LNCaP clone FGC (cell line): Measurements from ENCODE around the gene XXYLT1.

Source experiments
- DNase-seq: peaks from one replicate; pipeline ENCODE4 v3.0.0-alpha.2; 2011; ENCODE audit warnings: low read depth
- H3K4me3 ChIP-seq: 2 replicates; pipeline ENCODE4 v1.5.1; 2011; ENCODE audit warnings: mild to moderate bottlenecking, low read depth, low read length, control low read depth
- CTCF ChIP-seq: IDR thresholded peaks from 2 replicates; pipeline ENCODE4 v1.5.1; 2012; ENCODE audit warnings: mild to moderate bottlenecking; ENCODE audit not compliant: control insufficient read depth, insufficient read depth; ENCODE audit errors: extremely low read depth

The XXYLT1 gene

GRCh38 chr3:195076981-195077610, 193.9 kb downstream of the XXYLT1 start:
- no peak for TF ChIP-seq CTCF
- DNase-seq, result no peak
- no peak overlapping the region for H3K4me3 ChIP-seq

GRCh38 chr3:195075941-195076875, 194.8 kb downstream of the XXYLT1 start:
- no peak for TF ChIP-seq CTCF
- DNase-seq, result no peak
- no peak overlapping the region for H3K4me3 ChIP-seq

- no peak for DNase-seq
- no peak for TF ChIP-seq CTCF
- no peak overlapping the region for H3K4me3 ChIP-seq
Observed at GRCh38 chr3:195075199-195075940, 195.6 kb downstream of the XXYLT1 start.

GRCh38 chr3:195073866-195074860, 196.8 kb downstream of the XXYLT1 start:
- TF ChIP-seq CTCF, result no peak
- no peak overlapping the region for H3K4me3 ChIP-seq
- no peak for DNase-seq

GRCh38 chr3:195072916-195073564, 197.9 kb downstream of the XXYLT1 start:
- TF ChIP-seq CTCF, result no peak
- H3K4me3 ChIP-seq, result no peak overlapping the region

More at GRCh38 chr3:195072916-195073564, 197.9 kb downstream of the XXYLT1 start:
- no peak for DNase-seq
